HL-60 (cell line): Measurements from ENCODE around the gene TBC1D5.

Experiments used
- POLR2AphosphoS5 ChIP-seq: IDR thresholded peaks from 2 replicates; pipeline ENCODE4 v1.6.1; 2012; ENCODE audit warnings: low read depth
- TF ChIP-seq, protein P1 (sequence below): IDR thresholded peaks from one replicate; pipeline ENCODE4 v1.5.1; 2011; ENCODE audit warnings: low read length, control low read depth, inconsistent platforms; ENCODE audit not compliant: insufficient read depth

GRCh38 chr3:17639765-17640164 lies 102.7 kb downstream of the TBC1D5 start:
- TF ChIP-seq, protein P1, sequence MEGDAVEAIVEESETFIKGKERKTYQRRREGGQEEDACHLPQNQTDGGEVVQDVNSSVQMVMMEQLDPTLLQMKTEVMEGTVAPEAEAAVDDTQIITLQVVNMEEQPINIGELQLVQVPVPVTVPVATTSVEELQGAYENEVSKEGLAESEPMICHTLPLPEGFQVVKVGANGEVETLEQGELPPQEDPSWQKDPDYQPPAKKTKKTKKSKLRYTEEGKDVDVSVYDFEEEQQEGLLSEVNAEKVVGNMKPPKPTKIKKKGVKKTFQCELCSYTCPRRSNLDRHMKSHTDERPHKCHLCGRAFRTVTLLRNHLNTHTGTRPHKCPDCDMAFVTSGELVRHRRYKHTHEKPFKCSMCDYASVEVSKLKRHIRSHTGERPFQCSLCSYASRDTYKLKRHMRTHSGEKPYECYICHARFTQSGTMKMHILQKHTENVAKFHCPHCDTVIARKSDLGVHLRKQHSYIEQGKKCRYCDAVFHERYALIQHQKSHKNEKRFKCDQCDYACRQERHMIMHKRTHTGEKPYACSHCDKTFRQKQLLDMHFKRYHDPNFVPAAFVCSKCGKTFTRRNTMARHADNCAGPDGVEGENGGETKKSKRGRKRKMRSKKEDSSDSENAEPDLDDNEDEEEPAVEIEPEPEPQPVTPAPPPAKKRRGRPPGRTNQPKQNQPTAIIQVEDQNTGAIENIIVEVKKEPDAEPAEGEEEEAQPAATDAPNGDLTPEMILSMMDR = no peak
- no peak for TF ChIP-seq POLR2AphosphoS5
